ENCODE results near the gene FMNL1.

The FMNL1 gene

DNA sequence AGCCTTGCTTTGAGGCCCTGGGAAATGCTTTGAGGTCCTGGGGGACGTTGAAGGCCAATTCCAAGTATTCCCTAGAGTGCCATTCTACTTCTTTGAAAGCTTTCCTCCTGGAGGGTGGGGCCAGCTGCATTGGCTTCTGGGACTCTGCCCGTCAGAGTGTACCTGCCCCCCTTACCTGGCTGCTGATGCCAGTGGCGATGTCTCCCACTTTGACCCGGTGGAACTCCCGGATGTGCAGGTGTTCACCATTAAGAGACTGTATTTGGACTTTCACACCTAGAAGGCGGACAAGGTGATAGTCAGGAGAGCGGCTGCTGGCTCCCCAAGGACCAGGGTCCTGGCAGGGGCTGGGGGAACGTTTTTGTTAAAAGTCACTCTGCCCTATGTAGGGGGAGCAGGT, 43.3 kb downstream of the FMNL1 start:
- in situ Hi-C loops (cut with MboI; ENCODE audit: low pct_unique_long_range_greater_than_20kb, low sequenced_read_pairs, unreplicated experiment), result no loop called here
- TF ChIP-seq, protein P1, sequence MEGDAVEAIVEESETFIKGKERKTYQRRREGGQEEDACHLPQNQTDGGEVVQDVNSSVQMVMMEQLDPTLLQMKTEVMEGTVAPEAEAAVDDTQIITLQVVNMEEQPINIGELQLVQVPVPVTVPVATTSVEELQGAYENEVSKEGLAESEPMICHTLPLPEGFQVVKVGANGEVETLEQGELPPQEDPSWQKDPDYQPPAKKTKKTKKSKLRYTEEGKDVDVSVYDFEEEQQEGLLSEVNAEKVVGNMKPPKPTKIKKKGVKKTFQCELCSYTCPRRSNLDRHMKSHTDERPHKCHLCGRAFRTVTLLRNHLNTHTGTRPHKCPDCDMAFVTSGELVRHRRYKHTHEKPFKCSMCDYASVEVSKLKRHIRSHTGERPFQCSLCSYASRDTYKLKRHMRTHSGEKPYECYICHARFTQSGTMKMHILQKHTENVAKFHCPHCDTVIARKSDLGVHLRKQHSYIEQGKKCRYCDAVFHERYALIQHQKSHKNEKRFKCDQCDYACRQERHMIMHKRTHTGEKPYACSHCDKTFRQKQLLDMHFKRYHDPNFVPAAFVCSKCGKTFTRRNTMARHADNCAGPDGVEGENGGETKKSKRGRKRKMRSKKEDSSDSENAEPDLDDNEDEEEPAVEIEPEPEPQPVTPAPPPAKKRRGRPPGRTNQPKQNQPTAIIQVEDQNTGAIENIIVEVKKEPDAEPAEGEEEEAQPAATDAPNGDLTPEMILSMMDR (IDR thresholded peaks at IDR 0.05; ENCODE audit: extremely low read depth, insufficient read depth, missing control alignments), result no peak
- no peak for DNase-seq (ENCODE audit: low spot score)

DNA sequence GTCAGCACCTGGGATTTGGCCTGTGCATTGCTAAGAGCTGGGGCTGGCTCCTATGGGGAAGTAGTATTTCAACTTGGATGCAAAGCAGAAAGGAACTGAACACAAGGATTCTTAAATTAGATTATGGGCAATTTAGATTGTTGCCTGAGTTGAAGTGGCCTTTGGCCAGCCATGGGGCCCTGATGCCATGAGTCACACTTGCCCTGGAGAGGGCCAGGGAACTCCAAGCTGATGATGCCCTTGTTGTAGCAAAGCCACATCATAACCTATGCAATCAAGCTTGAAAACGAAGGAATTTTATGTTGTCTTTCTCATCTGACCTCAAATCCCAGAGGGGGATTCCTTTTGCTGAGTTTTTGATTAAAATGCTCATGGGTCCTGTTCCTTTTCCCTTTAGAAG, 44.1 kb downstream of the FMNL1 start:
- TF ChIP-seq, protein P1 (IDR thresholded peaks at IDR 0.05; ENCODE audit: extremely low read depth, insufficient read depth, missing control alignments), result no peak

DNA sequence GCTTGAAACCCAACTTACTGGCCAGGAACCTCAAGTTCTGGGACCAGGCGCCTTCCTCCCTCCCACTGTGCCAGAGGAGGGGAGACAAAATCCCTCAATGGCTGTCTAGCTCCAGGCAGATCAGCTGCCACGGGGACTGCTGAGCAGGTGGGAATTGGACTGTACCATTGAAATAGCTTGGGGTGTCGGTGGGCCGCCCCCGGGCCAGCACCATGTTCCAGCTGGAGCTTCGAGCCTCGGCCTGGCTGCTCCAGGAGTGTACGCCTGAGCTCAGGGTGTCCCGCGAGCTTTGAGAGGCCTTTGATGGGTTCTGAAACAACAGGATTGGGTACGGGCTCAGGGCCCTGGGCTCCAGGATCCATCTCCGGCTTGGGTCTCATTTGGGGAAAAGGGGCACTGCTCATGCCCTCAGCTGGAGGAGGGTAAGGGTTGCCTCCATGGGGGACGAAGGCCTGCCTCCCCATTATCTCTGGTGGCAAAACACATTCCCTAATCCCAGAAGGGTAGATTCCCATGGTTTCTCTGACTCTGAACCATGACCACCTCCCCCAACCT, 44.8 kb downstream of the FMNL1 start:
- in situ Hi-C loops (cut with MboI; ENCODE audit: low pct_unique_long_range_greater_than_20kb, low sequenced_read_pairs, unreplicated experiment), result no loop called here

More for the DNA sequence above, 44.1 kb downstream of the FMNL1 start:
- DNase-seq (ENCODE audit: low spot score), result no peak
- in situ Hi-C loops (cut with MboI; ENCODE audit: low pct_unique_long_range_greater_than_20kb, low sequenced_read_pairs, unreplicated experiment), result no loop called here

DNA sequence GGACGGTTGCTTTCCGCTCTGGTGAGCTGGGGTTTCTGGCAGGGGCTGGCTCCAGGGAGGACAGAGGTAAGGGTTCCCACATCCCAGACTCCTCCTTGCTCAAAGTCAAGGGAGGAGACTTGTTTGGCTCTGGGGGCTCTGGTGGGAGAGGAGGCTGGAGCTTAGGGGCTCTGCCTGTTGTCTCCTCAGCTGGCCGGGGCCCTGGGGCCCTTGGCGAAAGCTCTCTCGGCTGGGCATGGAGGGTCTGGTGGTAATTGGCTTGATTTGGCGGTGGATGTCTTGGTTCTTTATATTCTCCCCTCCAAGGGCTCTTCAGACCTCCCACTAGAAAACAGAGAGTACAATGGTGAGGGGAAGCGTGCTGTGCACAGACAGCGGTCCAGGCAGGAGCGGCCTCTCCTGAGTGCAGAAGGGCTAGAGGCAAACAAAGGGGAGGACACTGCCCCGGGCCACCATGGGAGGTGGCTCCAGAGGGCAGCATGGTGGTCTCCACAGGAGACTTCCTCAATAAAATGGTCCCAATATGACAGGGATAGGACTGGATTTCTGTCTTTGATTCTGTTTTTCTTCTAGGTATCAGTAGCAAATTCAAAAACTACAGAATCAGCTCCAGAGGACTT, 45.9 kb downstream of the FMNL1 start:
- in situ Hi-C loops (cut with MboI; ENCODE audit: low pct_unique_long_range_greater_than_20kb, low sequenced_read_pairs, unreplicated experiment), result no loop called here
- no peak for DNase-seq (ENCODE audit: low spot score)
- TF ChIP-seq, protein P1 (IDR thresholded peaks at IDR 0.05; ENCODE audit: extremely low read depth, insufficient read depth, missing control alignments), result no peak

More for the DNA sequence above, 44.8 kb downstream of the FMNL1 start:
- TF ChIP-seq, protein P1 (IDR thresholded peaks at IDR 0.05; ENCODE audit: extremely low read depth, insufficient read depth, missing control alignments), result no peak
- DNase-seq (ENCODE audit: low spot score), result no peak

DNA sequence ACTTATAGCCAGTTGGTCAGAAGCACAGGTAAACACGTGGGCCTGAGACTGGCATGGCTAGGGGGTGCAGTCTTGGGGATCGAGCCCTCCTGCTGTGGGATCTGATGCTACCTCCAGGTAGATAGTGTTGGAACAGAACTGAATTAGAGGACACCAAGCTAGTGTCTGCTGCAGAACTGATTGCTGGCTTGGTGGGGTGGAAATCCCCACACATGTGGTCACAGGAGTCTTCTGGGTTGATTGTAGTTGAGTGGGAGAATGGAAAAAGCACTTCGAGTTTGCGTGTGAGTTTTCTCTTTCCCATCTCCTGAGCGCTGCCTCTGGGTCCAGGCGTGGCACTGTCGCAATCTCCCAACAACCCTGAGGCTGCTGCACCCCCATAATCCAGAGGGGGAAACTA, 48.2 kb downstream of the FMNL1 start:
- TF ChIP-seq, protein P1 (IDR thresholded peaks at IDR 0.05; ENCODE audit: extremely low read depth, insufficient read depth, missing control alignments), result no peak
- in situ Hi-C loops (cut with MboI; ENCODE audit: low pct_unique_long_range_greater_than_20kb, low sequenced_read_pairs, unreplicated experiment), result no loop called here
- DNase-seq (ENCODE audit: low spot score), result no peak

DNA sequence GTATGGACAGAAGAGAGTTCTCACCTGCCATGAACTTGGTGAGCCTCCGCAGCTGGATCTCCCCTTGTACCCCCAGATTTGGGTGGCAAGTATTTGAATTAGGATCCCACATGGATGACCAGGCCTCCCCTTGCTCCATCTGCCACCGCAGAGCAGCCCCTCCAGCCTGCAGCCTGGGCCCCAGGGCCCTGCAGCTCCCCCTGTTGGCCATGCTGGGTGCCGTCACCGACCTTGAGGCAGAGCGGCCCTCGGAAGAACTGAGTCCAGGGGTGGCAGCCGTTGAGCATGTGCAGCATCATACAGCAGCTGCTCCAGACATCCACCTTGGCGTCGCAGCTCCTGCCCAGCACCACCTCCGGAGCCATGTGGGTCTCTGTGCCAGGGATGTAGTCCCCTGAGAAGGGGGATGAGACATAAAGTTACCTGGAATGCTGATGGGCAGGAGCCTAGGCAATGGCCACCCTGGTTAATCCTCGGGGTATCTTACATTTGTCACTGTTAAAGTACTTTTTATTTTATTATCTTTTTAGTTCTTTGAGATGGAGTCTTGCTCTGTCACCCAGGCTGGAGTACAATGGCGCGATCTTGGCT, 49.2 kb downstream of the FMNL1 start:
- in situ Hi-C loops (cut with MboI; ENCODE audit: low pct_unique_long_range_greater_than_20kb, low sequenced_read_pairs, unreplicated experiment), result no loop called here
- no peak for DNase-seq (ENCODE audit: low spot score)
- TF ChIP-seq, protein P1 (IDR thresholded peaks at IDR 0.05; ENCODE audit: extremely low read depth, insufficient read depth, missing control alignments), result peak; percentile 67

All from GM13977 (cell line).